ENCODE results near the gene MAGT1. TPM values are rescaled to one million over a fixed set of nuclear protein-coding genes. Genes with fewer than 3 reads are reported as not detected.
"Not testable (repeated sequence)": the region's sequence is repeated elsewhere in the genome, so short reads cannot be mapped to it uniquely, and the experiment has no call there.

The MAGT1 gene
- 66.8 and 74.6 TPM in 2 replicates for total RNA-seq
- long read RNA-seq, full-length matches to known transcripts: 62 of 119 reads
- long read RNA-seq, partial matches to known transcripts: 9 of 119 reads
- long read RNA-seq, other reads (novel, unspliced or antisense): 48 of 119 reads

- H3K4me3 Mint-ChIP-seq (ENCODE audit: unreplicated experiment): peak within 1 kb of the TSS; percentile 80
- H3K27me3 Mint-ChIP-seq (ENCODE audit: unreplicated experiment): no peaks in the 10 kb centered on the region
- DNase-seq (ENCODE audit: extremely low spot score, unreplicated experiment): peak; percentile 96
- peaks cover 25% of the 10 kb centered on the region for H3K4me1 Mint-ChIP-seq (ENCODE audit: unreplicated experiment)
- TF ChIP-seq CTCF (IDR thresholded peaks at IDR 0.05): no peak
- H3K27ac Mint-ChIP-seq (ENCODE audit: unreplicated experiment): peak within 1 kb of the TSS; percentile 97
- peaks cover 5% of the 10 kb centered on the region for H3K9me3 Mint-ChIP-seq (ENCODE audit: unreplicated experiment)
- no peaks in the 10 kb centered on the region for H3K36me3 Mint-ChIP-seq (ENCODE audit: unreplicated experiment)
Measured at GRCh38 chrX:77894921-77895886, at the start of gene MAGT1. MAGT1 (minus strand) TSS chrX:77895435; CDS start chrX:77895410, 25 bp downstream.

GRCh38 chrX:77945031-77945430 is 49.8 kb upstream of the MAGT1 start:
- H3K27ac Mint-ChIP-seq (ENCODE audit: unreplicated experiment); DNase-seq (ENCODE audit: extremely low spot score, unreplicated experiment); H3K27me3 Mint-ChIP-seq (ENCODE audit: unreplicated experiment); H3K36me3 Mint-ChIP-seq (ENCODE audit: unreplicated experiment); H3K4me1 Mint-ChIP-seq (ENCODE audit: unreplicated experiment); H3K4me3 Mint-ChIP-seq (ENCODE audit: unreplicated experiment); H3K9me3 Mint-ChIP-seq (ENCODE audit: unreplicated experiment): not testable (repeated sequence)

GRCh38 chrX:77938083-77938680 is 42.9 kb upstream of the MAGT1 start:
- Mint-ChIP-seq H3K36me3 (ENCODE audit: unreplicated experiment) (no peaks in the 10 kb centered on the region), H3K4me3 (ENCODE audit: unreplicated experiment) (no peak overlapping the region), H3K4me1 (ENCODE audit: unreplicated experiment) (peaks cover 1% of the 10 kb centered on the region), H3K27ac (ENCODE audit: unreplicated experiment) (no peak overlapping the region), H3K9me3 (ENCODE audit: unreplicated experiment) (peaks cover 4% of the 10 kb centered on the region), H3K27me3 (ENCODE audit: unreplicated experiment) (no peaks in the 10 kb centered on the region)
- no peak for DNase-seq (ENCODE audit: extremely low spot score, unreplicated experiment)
- TF ChIP-seq CTCF (IDR thresholded peaks at IDR 0.05): no peak

- no peak overlapping the region for H3K27ac Mint-ChIP-seq (ENCODE audit: unreplicated experiment)
- H3K9me3 Mint-ChIP-seq (ENCODE audit: unreplicated experiment): peaks cover 4% of the 10 kb centered on the region
- H3K36me3 Mint-ChIP-seq (ENCODE audit: unreplicated experiment): no peaks in the 10 kb centered on the region
- no peak overlapping the region for H3K4me3 Mint-ChIP-seq (ENCODE audit: unreplicated experiment)
- no peak for TF ChIP-seq CTCF (IDR thresholded peaks at IDR 0.05)
- H3K27me3 Mint-ChIP-seq (ENCODE audit: unreplicated experiment): no peaks in the 10 kb centered on the region
- H3K4me1 Mint-ChIP-seq (ENCODE audit: unreplicated experiment): peaks cover 1% of the 10 kb centered on the region
- DNase-seq (ENCODE audit: extremely low spot score, unreplicated experiment): no peak
Measured at GRCh38 chrX:77937291-77937690, 42.1 kb upstream of the MAGT1 start.

GRCh38 chrX:77936299-77936698 is 41.1 kb upstream of the MAGT1 start:
- peaks cover 1% of the 10 kb centered on the region for H3K4me1 Mint-ChIP-seq (ENCODE audit: unreplicated experiment)
- no peak overlapping the region for H3K27ac Mint-ChIP-seq (ENCODE audit: unreplicated experiment)
- H3K9me3 Mint-ChIP-seq (ENCODE audit: unreplicated experiment): peaks cover 4% of the 10 kb centered on the region
- no peaks in the 10 kb centered on the region for H3K27me3 Mint-ChIP-seq (ENCODE audit: unreplicated experiment)
- no peak for DNase-seq (ENCODE audit: extremely low spot score, unreplicated experiment)
- TF ChIP-seq CTCF (IDR thresholded peaks at IDR 0.05): no peak
- no peak overlapping the region for H3K4me3 Mint-ChIP-seq (ENCODE audit: unreplicated experiment)
- H3K36me3 Mint-ChIP-seq (ENCODE audit: unreplicated experiment): no peaks in the 10 kb centered on the region
